ENCODE measurements around the gene GABBR2.

Gene GABBR2

DNA sequence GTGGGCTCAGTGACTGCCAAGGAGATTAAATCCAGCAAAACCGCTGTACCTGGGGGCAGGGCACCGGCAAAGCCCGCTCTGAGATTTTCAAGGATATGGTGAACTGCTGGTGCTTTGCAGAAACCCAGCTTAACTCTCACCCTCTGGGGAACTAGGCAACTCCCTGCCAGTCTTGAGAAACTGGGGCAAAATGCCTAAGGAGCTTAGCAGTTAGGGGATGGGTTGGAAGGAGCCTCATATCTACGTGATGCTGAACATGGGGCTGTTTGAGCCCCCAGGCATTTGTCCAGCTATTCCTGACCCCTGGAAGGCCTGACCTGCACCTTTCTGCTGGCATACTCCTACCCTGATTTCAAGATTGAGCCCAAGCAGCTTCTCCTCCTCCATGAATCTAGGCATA, 344.6 kb downstream of the GABBR2 start:
- in situ Hi-C loops (cut with MboI; ENCODE audit: low sequenced_read_pairs): no loop called here

DNA sequence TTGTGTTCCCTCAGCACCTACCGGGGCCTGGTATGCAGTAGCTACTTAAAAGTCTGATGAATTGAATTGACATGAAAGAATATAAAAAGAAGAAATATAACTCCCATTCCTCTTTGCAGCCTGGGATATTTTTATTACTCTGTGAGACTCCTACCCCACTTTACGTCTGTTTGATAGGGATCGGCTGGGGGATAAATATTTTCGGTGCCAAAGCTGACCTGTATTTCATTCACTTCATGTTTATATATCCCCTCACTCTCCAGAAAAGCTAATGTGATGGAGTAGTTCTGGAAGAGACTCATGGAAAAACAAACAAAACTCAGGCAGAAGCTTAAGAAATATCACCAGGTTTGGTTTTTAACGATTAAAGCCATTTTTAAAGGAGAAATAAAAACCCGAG, 345.1 kb downstream of the GABBR2 start:
- in situ Hi-C loops (cut with MboI; ENCODE audit: low sequenced_read_pairs): no loop called here

DNA sequence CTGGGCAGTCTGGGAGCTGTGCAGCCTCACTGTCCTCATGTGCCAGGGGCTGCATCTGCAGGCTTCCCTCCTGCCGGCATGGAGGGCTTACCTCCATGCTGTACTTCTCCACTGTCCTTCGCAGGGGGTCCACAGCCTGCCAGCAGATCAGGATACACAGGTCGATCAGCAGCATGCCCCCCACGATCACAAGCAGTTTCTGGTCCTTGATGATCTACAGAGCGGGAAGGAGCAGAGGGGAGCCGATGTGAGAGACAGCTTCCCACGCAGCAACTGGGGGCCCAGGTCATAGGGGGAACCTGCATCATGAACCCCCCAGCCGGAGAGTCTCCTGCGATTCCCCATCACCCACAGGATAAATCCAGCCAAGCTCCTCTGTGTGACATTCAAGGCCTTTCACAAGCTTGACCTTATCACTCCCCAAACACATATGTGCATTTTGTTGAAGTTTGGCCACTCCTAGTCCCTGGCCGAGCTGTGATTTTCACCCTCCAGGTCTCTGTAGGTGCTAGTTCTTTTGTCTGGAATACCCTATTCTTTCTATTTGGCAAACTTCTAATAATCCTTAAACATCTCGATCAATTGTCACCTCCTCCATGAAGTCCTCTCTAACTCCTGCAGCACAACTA, 346.0 kb downstream of the GABBR2 start:
- in situ Hi-C loops (cut with MboI; ENCODE audit: low sequenced_read_pairs): no loop called here

- in situ Hi-C loops (cut with MboI; ENCODE audit: low sequenced_read_pairs): no loop called here
These were observed 347.1 kb downstream of the GABBR2 start for GRCh38 chr9:98361645-98362044.

DNA sequence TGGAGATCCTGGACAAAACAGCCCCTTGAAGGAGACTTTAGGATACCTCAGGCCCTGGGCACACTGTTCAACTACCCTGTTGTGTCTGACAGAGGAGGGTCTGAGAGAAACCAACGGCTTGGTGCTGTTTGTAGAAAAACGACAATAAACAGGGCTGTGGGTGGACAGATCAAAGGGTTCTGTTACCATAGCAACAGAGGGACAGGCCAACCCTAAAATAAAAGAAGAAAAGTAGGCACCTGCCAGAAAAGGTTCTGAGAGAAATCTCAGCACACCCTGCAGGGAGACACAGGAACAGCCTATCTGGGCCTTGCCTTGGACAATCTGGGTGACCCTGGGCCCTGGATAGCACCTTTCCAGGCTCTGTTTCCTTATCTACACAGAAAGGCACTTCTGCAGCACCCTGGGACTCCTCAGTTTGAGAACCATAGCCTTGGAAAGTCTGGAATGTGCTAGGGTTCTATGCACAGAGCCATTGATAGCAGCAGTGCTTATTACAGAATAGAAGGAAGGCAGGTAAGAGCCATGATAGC, 348.5 kb downstream of the GABBR2 start:
- in situ Hi-C loops (cut with MboI; ENCODE audit: low sequenced_read_pairs): no loop called here

- in situ Hi-C loops (cut with MboI; ENCODE audit: low sequenced_read_pairs): no loop called here
These were observed 349.2 kb downstream of the GABBR2 start for GRCh38 chr9:98359569-98359968.

DNA sequence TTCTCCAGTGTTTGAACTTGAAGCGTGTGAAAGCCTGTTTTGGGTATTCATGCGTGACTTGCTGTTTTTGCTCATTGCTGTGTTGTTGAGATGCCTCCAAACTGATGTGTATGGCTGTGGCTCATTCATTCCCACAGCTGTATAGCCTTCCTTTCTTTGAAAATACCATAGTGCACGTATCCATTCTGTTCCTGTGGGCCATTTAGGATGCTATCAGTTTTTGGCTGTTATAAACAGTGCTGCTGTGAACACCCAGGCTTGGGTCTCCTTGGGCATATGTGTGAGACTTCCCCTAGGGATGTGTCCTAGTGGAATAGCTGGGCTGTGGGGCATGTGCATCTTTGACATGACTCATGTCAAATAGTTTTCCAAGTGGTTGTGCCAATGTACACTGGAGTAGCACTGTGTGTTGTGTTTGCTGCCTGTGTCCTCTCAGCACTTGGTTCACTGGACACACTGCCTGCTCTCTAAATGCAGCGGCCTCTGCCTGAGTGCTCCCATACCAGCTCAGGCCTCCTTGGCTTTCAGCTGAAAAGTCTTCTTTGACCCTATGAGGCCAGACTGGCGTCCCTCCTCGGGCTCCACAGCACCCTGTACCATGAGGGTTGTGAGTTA, 350.7 kb downstream of the GABBR2 start:
- in situ Hi-C loops (cut with MboI; ENCODE audit: low sequenced_read_pairs): no loop called here

DNA sequence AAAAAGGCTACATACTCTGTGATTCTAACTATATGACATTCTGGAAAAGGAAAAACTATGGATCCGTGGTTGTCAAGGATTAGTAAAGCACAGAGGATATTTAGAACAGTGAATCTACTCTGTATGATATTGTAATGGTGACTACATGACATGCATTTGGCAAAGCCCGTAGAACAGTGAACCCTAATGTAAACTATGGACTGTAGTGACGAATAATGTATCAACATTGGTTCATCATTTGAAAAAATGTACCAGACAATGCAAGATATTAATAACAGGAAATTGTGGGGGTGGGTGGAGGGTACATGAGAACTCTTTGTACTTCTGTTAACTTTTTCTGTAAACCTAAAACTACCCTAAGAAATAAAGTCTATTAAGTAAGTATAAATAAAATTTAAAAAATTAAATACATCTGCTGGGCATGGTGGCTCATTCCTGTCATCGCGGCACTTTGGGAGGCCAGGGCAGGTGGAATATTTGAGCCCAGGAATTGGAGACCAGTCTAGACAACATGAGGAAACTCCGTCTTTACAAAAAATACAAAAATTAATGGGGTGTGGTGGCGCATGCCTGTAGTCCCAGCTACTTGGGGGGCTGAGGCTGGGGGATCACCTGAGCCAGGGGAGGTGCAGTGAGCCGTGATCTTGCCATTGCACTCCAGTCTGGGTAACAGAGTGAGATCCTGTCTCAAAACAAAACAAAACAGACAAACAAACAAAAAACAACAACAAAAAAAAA, 351.6 kb downstream of the GABBR2 start:
- in situ Hi-C loops (cut with MboI; ENCODE audit: low sequenced_read_pairs): no loop called here

DNA sequence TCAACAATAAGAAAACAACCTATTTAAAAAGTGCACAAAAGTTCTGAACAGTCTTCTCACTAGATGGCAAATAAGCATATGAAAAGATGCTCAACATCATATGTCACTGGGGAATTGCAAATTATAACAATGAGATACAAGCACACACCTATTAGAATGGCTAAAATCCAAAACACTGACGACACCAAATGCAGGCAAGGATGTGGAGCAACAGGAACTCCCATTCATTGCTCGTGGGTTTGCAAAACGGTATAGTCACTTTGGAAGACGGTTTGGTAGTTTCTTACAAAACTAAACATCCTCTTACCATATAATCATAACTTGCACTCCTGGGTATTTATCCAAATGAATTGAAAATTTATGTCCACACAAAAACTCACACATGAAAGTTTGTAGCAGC, 352.4 kb downstream of the GABBR2 start:
- in situ Hi-C loops (cut with MboI; ENCODE audit: low sequenced_read_pairs): no loop called here

GRCh38 chr9:98351370-98351769, 357.4 kb downstream of the GABBR2 start:
- in situ Hi-C loops (cut with MboI; ENCODE audit: low sequenced_read_pairs): no loop called here

GRCh38 chr9:98347642-98348041, 361.1 kb downstream of the GABBR2 start:
- in situ Hi-C loops (cut with MboI; ENCODE audit: low sequenced_read_pairs): no loop called here

GRCh38 chr9:98345011-98345410, 363.7 kb downstream of the GABBR2 start:
- in situ Hi-C loops (cut with MboI; ENCODE audit: low sequenced_read_pairs): no loop called here

GRCh38 chr9:98344581-98344980, 364.2 kb downstream of the GABBR2 start:
- in situ Hi-C loops (cut with MboI; ENCODE audit: low sequenced_read_pairs): no loop called here

DNA sequence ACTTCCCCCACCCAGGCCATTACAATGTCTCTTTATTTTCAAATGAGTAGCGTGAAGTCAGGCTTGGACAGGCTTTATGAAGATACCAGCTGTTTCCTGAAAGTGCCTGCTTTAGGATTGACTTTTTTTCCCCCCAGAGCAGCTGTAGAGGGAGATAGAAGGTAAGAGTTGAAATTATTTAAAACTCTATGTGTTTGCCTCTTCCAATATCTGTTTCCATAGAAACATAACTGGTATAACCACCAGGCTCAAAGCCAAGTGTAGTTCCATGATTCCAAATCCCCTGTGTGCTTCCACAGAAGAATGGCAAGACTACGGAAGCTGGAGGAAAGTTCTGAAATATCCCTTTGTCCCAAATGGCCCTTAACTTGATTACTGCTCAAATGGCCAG, 365.9 kb downstream of the GABBR2 start:
- in situ Hi-C loops (cut with MboI; ENCODE audit: low sequenced_read_pairs): no loop called here

- in situ Hi-C loops (cut with MboI; ENCODE audit: low sequenced_read_pairs): no loop called here
These were observed 366.5 kb downstream of the GABBR2 start for GRCh38 chr9:98342098-98342819.

- in situ Hi-C loops (cut with MboI; ENCODE audit: low sequenced_read_pairs): no loop called here
These were observed 367.3 kb downstream of the GABBR2 start for GRCh38 chr9:98341157-98342097.

DNA sequence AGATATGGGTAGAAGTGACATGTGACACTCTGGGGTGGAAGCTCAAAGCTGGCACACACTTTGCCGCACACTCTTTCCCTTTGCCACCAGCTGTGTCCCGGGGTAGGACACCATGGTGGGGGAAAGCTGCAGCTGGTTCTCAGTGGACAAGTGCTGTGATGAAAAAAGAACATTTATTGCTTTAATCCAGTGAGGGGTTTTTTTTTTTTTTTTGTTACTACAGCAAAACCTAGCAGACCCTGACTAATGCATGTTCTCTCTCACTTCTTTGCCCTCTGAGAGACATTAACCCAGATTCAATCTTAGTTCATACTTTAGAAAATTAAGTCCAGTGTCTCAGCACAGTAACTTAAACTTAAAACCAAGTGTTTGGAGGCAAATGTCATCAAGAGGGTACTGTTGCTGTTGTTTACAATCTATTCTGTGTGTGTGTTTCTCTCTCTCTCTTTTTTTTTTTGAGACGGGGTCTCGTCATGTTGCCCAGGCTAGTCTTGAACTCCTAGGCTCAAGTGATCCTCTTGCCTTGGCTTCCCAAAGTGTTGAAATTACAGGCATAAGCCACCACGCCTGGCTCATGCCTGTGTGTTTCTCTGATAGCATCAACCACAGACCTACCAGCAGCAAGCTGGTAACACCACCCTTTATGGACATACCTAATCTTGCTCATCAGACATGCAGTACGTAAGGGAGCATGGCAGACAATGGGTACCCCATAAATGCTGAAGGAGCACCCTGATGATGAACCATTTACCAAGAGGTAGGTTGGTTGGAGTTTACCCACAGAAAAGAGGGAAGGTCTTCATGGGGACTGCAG, 368.5 kb downstream of the GABBR2 start:
- in situ Hi-C loops (cut with MboI; ENCODE audit: low sequenced_read_pairs): no loop called here

DNA sequence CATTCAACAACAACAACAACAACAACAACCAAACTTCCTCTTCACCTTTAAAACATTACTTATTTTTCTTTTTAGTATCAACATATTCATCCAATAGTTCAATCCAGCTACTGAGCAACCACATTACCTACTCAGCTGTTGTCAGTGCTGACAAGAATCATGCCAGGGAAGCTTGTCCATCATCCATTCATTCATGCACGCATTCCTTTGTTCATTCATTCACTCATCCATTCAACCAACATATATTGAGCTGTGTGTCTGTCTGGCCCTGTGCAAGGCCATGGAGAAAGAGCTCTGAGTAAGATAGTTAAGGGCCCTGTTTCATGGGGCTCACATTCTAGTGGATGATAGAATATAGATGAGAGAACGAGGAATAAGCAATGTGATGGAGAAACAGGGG, 373.1 kb downstream of the GABBR2 start:
- in situ Hi-C loops (cut with MboI; ENCODE audit: low sequenced_read_pairs): no loop called here

- in situ Hi-C loops (cut with MboI; ENCODE audit: low sequenced_read_pairs): no loop called here
These were observed 373.9 kb downstream of the GABBR2 start for GRCh38 chr9:98334796-98335195.
